Hepatic stellate cell (primary cell): Measurements from ENCODE around the gene ACER3.
"Not testable (repeated sequence)": the region's sequence is repeated elsewhere in the genome, so short reads cannot be mapped to it uniquely, and the experiment has no call there.

Source experiments
- DNase-seq: peaks from one replicate; pipeline ENCODE4 v3.0.0; 2011; ENCODE audit warnings: low spot score

ACER3 gene

DNA sequence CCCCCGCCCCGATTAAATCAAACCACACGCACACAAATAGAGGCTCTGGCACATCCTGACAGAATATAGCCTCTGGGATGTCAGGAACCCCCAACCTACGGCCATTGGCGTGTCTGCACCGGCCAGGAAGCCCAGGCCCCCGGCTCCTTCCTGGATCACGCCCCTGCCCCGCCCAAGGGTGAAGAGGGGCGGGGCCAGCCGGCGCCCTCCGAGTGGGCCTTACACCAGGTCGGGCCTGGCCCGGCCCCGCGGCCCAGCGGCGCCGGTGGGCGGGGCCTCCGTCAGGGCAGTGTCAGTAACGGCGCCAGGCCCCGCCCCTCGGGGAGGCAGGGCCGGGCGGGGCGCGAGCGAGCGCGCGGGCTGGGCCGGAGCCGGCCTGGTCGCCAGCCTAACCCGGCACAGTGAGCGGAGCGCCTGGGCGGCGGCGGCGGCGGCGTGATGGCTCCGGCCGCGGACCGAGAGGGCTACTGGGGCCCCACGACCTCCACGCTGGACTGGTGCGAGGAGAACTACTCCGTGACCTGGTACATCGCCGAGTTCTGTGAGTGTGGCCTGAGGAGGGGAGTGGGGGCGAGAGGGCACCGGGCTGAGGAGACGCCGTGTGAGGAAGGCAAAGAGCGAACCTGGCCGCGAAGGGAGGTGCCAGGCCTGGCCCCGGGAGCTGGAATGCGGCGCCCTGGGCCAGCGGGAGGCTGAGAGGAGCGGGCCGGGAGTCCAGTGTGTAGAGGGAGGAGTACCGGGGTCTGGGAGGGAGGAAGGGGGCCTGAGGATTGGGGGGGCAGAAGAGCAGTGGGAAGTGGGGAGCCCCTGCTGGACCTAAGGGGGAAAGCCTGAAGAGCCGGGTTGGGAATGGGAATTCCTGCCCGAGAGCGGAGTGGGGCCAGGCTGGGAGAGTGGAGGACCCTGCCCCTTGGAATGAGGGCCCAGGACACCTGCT, at the start of gene ACER3:
TSS of gene ACER3 (plus strand) at position 380 of the 937 bp plus-strand sequence. CDS start at position 439, 59 bp downstream.
- DNase-seq: peak; percentile 89

DNA sequence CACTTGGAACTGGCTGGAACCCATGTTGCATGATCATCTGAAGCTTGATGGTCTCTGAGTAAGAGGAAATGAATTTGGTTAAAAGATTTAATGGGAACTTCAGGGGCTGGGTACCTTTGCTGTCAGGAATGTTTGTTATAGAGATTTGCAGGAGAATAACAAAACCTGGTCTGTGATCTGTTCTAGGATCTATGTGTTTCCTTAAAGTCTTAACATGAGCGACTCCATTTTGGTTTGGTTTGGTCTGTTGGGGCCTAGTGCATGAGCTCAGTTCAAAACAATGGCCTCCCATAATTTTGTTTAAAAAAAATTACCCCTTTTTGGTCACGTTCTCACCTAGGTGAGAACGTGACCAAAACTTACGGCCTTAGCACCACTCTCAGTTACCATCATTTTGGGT, 49.5 kb upstream of the ACER3 start:
- DNase-seq: no peak

DNA sequence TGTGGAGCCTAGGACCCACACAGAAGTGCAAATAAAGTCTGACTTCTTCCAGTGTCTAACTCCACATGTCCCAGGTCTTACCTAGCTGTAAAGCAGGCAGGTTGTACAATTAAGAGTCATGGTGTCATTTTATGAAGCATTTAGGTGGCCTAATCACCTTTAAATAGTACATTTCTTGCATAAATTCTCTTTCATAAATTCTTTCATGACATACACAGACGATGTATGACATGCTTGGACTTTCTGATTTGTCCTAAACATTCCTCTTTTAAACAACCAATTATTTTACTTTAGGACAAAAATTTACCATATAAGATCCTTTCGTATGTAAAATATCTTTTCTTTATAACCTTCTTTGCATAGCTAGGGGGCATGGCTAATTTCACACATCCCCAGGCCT, 46.3 kb upstream of the ACER3 start:
- DNase-seq: no peak

DNA sequence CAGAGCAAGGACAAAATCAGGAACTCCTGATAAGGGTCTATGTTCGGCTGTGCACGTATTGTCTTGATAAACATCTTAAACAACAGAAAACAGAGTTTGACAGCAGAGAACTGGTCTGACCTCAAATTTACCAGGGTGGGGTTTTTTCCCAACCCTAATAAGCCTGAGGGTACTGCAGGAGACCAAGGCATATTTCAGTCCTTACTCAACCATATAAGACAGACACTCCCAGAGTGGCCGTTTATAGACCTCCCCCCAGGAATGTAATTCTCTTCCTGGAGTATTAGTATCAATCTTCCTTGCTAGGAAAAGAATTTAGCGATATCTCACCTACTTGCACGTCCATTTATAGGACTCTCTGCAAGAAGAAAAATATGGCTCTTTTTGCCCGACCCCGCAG, 45.0 kb upstream of the ACER3 start:
- not testable (repeated sequence) for DNase-seq

DNA sequence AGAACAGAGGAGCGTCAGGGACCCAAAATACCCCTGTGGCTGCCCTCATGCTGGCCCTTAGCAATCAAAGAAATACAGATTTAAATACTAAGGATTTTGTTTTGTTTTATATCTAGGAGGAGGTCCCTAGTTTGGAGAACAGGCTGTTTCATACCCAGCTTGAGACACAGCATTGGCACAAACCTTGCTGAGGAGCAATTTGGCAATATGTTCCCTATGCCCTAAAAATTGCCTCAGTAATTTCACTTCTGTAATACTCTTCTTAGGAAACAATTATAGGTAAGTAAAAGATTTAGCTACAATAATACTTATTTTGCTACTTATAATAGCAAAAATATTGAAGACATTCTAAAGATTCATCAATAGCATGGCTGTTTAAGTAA, 40.5 kb upstream of the ACER3 start:
- DNase-seq: no peak

DNA sequence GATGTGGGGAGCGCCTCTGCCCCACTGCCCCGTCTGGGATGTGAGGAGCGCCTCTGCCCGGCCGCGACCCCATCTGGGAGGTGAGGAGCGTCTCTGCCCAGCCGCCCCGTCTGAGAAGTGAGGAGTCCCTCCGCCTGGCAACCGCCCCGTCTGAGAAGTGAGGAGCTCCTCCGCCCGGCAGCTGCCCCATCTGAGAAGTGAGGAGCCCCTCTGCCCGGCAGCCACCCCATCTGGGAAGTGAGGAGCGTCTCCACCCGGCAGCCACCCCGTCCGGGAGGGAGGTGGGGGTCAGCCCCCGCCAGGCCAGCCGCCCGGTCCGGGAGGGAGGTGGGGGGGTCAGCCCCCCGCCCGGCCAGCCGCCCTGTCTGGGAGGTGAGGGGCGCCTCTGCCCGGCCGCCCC, 39.3 kb upstream of the ACER3 start:
- not testable (repeated sequence) for DNase-seq

DNA sequence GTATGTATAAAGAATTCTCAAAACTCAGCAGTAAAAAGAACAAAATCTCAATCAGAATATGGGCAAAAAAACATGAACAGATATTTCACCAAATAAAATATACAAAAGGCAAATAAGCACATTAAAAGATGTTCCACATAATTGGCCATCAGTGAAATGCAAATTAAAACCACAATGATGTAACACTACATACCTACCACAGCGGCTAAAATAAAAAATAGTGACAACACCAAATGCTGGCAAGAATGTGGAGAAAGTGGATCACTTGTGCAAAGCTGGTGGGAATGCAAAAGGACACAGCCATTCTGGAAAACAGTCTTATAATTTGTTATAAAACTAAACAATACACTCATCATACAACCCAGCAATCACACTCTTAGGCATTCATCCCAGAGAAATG, 38.3 kb upstream of the ACER3 start:
- no peak for DNase-seq

DNA sequence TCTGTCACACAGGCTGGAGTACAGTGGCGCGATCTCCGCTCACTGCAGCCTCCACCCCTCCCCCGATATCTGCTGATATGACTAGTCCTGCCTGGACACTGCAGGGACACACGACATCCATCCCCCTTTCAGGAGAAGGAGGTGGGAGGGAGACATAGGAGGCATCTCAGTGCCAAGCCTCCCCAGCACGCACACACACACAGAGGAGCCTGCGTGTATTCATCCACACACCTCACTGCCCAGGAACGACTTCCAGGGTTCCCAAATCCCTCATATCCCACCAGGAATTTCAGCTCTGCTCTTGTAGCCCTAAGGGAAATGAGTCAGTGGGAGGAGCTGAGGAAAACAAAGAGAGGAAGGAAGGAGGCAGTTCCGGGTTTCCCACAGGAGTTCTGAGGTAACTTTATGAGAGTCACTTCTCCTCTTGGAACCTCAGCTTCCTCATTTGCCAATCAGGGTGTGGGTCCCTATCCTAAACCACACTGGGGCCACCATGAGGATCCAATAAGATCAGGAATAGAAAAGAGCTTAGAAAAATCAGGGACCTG, 37.2 kb upstream of the ACER3 start:
- DNase-seq: peak; percentile 56

DNA sequence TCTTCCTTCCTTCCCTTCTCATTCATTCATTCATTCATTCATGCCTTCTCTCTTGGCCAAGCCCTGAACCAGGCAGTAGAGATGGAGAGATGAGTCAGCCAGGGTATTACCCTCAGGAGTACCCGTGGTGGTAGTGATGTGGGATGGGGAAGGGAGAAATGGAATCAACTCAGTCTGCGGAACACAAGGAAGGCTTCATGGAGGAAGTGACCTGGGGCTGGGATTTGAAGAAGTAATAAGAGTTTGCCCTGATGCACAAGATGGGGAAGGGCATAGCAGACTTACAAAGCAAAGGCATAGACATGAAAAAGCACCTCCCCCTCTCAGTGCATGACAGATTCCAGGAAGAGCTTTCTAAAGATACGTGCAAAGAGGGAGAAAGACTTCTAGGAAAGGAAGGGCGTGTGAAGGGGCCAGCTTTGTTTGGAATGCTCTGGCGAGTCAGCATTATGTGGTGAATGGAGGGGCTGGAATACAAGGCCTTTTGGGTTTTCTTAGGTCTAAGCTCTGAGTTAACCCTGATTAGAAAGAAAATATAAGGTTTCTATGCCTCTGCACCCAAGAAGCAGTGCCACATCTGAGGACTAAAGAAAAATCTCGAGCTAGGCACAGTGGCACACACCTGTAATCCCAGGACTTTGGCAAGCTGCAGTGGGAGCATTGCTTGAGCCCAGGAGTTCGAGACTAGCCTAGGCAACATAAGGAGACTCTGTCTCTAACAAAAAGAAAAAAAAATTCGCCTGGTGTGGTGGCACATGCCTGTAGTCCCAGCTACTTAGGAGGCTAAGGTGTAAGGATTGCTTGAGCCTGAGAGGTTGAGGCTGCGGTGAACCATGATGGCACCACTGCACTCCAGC, 36.4 kb upstream of the ACER3 start:
- DNase-seq: no peak

DNA sequence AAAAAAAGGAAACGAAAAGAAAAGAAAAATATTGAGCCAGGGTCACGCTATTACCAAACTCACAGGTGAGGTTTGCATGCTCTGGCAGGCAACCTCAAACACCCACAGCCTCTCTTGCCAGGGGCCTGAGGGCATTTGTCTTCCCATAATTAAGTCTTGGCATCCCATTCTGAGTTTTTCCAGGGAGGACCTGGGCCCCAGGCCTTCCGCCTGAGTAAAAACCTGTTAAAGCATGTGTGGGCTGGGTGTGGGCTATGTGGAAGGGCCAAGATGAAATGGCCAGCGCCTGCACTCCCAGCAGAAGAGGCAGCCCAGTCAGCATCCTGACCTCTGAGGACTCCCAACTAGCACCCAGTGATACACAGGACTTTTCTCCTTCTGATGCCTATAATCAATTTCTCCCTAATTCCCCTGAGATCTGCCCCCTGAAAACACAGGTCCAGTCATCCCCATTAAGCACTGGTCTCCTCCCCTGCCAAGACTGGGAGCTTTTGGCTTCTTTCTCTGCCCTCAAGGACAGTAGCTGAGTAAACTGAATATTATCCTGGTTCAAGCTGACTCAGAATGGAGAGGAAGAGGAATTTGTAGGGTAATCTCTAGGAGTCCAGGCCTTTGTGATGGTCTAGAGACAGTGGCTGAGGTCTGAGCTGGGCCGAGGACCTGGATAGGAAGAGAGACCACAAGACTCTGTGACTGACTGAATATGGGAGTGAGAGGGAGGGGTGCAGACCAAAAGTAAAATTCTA, 35.6 kb upstream of the ACER3 start:
- DNase-seq: no peak

DNA sequence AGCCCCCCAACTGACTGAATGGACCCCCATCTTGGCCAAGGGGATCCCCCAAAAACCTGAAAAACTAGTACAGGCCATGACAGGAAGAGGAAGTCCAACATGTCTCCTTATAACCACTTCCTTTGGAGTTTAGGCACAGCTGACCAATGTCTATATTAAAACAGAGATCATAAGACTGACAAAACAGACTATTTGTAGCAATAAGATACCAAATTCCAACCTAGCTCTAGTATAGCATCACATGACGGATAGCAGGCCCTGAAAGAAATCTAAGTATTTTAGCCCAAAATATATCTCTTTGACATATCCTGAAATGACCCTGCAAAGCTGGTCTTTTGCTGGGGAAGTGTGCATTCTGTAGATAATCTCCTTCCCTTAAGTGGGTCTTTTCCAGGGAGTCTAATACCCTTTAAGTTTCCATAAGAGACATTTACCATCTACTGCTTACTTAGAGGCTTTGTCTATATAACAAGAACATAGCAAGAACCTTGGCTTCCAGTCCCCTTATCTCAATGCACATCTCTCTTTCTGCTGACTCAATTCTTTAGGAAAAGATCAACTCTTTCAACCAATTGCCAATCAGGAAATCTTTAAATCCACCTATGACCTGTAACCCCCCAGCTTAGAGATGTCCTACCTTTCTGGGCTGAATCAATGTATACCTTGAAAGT, 34.9 kb upstream of the ACER3 start:
- DNase-seq: no peak

DNA sequence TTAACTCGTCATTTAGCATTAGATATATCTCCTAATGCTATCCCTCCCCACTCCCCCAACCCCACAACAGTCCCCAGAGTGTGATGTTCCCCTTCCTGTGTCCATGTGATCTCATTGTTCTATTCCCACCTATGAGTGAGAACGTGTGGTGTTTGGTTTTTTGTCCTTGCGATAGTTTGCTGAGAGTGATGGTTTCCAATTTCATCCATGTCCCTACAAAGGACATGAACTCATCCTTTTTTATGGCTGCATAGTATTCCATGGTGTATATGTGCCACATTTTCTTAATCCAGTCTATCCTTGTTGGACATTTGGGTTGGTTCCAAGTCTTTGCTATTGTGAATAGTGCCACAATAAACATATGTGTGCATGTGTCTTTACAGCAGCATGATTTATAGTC, 34.2 kb upstream of the ACER3 start:
- DNase-seq: not testable (repeated sequence)

DNA sequence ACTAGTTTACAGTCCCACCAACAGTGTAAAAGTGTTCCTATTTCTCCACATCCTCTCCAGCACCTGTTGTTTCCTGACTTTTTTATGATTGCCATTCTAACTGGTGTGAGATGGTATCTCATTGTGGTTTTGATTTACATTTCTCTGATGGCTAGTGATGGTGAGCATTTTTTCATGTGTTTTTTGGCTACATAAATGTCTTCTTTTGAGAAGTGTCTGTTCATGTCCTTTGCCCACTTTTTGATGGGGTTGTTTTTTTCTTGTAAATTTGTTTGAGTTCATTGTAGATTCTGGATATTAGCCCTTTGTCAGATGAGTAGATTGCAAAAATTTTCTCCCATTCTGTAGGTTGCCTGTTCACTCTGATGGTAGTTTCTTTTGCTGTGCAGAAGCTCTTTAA, 33.7 kb upstream of the ACER3 start:
- DNase-seq: not testable (repeated sequence)

DNA sequence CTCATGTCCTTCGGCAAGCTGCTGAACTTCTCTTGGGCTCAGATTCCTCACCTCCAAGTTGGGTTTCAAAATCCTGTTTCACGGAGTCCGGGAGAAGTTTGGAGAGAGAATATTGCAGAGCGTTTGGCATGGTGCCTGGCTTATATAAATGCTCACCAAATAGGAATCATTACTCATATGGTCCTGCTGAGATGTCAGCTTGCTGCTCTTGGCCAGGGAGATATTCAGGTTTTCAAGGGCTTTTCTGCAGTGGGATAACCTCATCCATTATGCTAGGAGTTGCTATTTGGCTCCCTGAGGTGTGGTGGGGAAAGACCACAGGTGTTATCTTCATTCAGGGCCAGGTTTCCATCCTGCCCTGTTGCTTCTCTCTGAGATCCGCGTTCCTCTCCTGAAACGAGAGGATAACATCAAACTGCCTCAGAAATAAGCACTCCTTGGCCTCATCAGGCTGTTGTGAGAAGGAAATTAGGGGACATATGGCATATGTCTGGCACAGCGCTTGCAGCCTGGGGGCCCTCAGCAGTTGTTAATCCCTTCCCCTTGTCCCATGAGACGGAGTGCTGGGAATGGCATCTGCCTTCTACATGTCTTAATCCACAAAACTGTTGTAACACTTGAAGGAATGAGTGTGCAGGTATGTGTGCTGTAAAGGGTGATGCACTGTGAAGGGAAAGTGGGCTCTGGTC, 29.9 kb upstream of the ACER3 start:
- peak; percentile 34 for DNase-seq

DNA sequence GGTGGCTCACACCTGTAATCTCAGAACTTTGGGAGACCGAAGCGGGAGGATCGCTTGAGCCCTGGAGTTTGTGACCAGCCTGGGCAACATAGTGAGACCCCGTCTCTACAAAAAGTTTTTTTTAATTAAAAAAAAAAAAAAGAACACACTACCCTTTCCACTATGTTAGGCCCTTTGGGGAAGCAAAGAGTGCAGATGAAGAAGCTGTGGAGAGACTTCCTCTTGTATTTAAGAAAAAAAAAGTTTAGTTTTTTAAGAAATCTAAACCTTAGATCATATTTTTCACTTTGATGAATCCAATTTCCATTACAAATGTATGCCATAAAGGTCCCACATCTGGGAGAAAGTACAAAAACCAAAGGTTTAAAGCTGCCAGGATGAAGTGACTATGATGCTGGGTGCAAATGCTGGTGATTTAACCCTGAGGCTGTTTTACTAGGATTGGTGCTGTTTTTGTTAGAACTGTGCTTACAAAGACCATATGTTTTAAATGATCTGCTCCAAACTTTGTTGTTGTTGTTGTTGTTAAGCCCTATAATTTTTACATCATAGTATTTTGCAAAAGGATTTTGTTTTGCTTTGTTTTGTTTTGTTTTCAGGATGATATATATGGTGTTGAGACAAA, 28.9 kb upstream of the ACER3 start:
- no peak for DNase-seq

DNA sequence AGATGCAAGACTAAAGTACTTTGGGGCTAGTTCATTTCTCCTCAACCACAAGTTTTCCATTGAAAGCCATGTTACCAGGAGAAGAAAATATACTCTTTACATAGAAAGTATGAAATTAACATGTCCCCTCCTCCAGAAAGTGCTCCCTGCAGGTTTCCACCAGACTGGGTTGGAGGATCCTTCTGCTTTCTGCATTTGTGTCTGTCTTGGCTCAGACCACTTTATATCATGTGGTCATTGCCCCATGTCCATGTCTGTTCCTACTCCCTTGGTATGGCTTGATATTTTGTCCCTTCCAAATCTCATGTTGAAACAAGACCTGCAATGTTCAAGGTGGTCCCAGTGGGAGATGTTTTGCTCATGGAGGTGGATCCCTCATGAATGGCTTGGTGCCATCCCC, 28.4 kb upstream of the ACER3 start:
- no peak for DNase-seq

DNA sequence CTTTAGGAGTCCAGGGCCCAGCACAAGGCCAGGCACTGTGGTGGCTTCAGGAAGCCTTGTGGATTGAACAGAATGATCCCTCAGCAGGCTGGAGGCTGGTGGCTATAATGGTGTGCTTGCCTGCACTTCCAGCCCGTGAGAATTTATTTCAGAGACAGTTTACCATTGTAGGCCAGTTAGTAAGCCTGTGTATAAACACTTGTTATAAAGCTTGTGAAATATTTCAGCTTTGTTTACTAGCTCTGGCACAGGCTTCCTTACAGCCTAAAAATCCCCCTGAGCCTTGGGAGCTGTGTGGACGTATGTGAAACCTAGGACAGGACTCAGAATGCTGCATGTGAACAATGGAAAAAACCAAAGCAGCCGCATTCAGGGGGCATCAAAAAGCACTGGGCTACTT, 26.6 kb upstream of the ACER3 start:
- no peak for DNase-seq

DNA sequence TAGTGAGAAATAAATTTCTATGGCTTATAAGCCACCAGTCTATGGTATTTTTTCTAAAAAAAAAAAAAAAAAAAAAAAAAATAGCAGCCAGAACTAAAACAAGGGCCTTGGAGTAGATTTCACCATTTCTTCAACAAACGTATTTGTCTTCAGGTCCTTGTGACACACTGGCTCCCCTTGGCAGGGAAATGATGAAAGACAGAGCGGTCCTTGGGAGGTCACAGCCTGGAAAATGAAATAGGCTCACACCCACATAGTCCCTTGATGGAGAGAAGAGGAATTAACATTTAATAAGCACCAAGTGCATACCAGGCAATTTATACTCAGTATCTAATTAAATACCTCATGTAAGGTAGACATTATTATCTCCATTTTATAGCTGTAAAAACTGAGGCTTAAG, 25.7 kb upstream of the ACER3 start:
- no peak for DNase-seq

DNA sequence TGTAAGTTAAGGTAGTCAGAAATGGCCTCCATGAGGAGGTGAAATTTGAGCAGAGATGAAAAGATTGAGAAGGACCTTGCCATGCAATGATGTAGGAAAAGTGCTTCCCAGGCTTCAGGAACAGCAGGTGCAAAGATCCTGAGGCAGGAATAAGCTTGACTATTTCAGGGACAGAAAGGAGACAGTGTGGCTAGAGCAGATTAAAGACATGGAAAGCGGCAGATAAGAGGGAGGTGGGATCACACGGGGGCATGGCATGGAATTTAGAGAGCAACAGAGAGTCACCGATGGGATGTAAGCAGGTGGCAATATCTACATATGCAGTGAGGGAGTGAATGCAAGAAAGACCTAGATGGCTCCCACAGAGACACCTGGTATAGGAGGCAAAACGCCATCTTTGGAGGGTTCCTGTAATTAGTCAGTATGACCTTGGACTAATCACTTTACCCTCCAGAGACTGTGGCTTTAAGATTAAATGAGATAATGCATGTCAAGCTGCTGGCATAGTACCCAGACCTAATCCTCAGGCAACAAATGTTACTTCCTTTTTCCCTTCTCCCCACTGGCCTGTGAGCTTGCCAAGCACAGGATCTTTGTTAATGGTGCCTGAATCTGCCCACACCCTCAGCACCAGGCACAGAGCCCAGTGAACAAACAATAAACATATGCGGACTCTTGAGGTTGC, 24.6 kb upstream of the ACER3 start:
- DNase-seq: no peak
